ENCODE results near the gene PSMC3. TPM values are rescaled to one million over a fixed set of nuclear protein-coding genes. Genes with fewer than 3 reads are reported as not detected.

The PSMC3 gene
- total RNA-seq, 1 experiment from 2014 or later: 275 TPM

DNA sequence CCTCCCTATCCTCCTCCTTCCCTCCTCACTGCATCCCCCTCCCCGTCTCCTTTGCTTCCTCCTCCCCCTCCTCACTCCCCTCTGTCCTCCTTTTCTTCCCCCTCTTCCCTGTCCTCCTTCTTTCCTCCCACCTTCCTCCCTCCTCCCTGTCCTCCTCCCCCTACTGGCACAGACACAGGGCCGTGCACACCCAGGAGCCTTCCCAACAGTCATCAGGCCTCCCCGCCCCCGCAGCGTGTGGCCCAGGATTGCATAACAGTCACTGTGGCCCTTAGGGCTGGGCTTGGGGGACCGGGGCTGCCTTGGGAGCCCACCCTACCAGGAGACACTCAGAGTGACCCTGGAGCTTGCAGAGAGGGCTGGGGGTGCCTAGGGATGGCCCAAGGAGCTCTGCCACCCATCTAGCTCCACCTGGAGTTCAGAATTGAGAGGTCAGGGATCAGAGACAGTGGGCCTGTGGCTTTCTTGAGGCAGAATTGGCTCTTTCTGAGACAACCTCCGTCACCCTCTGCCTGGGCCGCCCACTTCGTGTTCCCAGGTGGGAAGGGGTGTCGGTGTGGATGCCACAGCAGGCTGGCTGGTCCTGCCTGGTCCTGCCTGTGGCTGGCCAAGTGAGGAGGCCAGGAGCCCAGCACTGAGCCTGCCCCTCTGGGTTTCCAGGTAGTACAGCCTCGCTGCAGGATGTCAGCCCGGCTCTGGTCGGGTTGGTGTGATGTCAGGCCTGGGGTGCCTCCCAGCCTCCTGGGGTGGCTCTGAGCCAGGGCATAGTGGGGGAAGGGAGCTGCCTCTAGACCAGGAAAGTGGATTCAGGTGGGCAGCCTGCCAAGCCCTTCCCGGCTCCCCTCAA, 49.5 kb downstream of the PSMC3 start:
- no peaks in the 10 kb centered on the region for H3K36me3 ChIP-seq (ENCODE audit: low read depth, low read length)
- no peak overlapping the region for H3K4me2 ChIP-seq (ENCODE audit: low read length)
- H4K20me1 ChIP-seq (ENCODE audit: low read length): no peaks in the 10 kb centered on the region
- peaks cover 9% of the 10 kb centered on the region; the same call in 1 of the 2 replicates for H3K4me1 ChIP-seq (ENCODE audit: insufficient read depth, low read length)
- H3K4me3 ChIP-seq (ENCODE audit: low read length): no peak overlapping the region
- no peak overlapping the region for H2AFZ ChIP-seq (ENCODE audit: low read length)
- H3F3A ChIP-seq (ENCODE audit: low read length, unreplicated experiment): no peaks in the 10 kb centered on the region
- H3K9ac ChIP-seq (ENCODE audit: low read length): no peak overlapping the region
- CTCF ChIA-PET: no interaction called here
- no peaks in the 10 kb centered on the region for H3K79me2 ChIP-seq (ENCODE audit: low read length)
- TF ChIP-seq, protein P1, sequence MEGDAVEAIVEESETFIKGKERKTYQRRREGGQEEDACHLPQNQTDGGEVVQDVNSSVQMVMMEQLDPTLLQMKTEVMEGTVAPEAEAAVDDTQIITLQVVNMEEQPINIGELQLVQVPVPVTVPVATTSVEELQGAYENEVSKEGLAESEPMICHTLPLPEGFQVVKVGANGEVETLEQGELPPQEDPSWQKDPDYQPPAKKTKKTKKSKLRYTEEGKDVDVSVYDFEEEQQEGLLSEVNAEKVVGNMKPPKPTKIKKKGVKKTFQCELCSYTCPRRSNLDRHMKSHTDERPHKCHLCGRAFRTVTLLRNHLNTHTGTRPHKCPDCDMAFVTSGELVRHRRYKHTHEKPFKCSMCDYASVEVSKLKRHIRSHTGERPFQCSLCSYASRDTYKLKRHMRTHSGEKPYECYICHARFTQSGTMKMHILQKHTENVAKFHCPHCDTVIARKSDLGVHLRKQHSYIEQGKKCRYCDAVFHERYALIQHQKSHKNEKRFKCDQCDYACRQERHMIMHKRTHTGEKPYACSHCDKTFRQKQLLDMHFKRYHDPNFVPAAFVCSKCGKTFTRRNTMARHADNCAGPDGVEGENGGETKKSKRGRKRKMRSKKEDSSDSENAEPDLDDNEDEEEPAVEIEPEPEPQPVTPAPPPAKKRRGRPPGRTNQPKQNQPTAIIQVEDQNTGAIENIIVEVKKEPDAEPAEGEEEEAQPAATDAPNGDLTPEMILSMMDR (conservative IDR thresholded peaks at IDR 0.05; ENCODE audit: low read depth, low read length): no peak
- no peak for TF ChIP-seq EZH2 (IDR thresholded peaks at IDR 0.05; ENCODE audit: low read length, unreplicated experiment)
- TF ChIP-seq EZH2phosphoT487 (IDR thresholded peaks at IDR 0.05; ENCODE audit: borderline replicate concordance, low read length): no peak
- POLR2A ChIA-PET (ENCODE audit: unreplicated experiment): no interaction called here
- DNase-seq (no peak), ATAC-seq (no peak)
- no TSS peak for BruUV-seq (replicated peaks)
- H3K9me2 ChIP-seq (replicated peaks; ENCODE audit: low read length): no peaks in the 10 kb centered on the region
- H3K27ac ChIP-seq (ENCODE audit: low read length): no peak overlapping the region
- H3K9me3 ChIP-seq (ENCODE audit: low read length): no peaks in the 10 kb centered on the region
- no peaks in the 10 kb centered on the region for H3K27me3 ChIP-seq (ENCODE audit: low read length)
- intact Hi-C loops (cut with micrococcal nuclease): no loop called here

DNA sequence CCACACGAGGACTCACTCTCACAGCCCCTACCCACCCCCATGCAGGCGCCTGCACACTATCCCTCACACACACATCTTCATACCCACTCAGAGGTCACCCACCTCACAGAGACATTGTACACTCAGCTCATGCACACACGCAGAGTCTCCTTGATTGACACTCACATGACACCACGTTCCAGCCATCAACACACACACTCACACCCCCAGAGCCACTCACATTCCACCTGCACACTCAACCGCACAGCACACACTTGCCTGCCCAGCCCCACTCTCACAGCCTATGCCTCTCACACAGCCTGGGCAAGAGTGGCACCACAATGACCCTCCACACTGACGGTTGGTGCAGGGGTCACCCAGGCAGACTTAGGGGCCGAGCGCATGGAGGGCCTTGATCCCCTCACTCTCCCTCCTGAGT, 50.1 kb downstream of the PSMC3 start:
- ATAC-seq (no peak), DNase-seq (no peak)
- Histone ChIP-seq H4K20me1 (ENCODE audit: low read length) (no peaks in the 10 kb centered on the region), H3K36me3 (ENCODE audit: low read depth, low read length) (no peaks in the 10 kb centered on the region), H2AFZ (ENCODE audit: low read length) (no peak overlapping the region), H3K27me3 (ENCODE audit: low read length) (no peaks in the 10 kb centered on the region), H3K4me3 (ENCODE audit: low read length) (no peak overlapping the region), H3K4me1 (ENCODE audit: insufficient read depth, low read length) (peaks cover 9% of the 10 kb centered on the region; the same call in 1 of the 2 replicates), H3K27ac (ENCODE audit: low read length) (no peak overlapping the region), H3K79me2 (ENCODE audit: low read length) (no peaks in the 10 kb centered on the region), H3K9ac (ENCODE audit: low read length) (no peak overlapping the region), H3F3A (ENCODE audit: low read length, unreplicated experiment) (no peaks in the 10 kb centered on the region), H3K4me2 (ENCODE audit: low read length) (no peak overlapping the region), H3K9me3 (ENCODE audit: low read length) (no peaks in the 10 kb centered on the region), H3K9me2 (replicated peaks; ENCODE audit: low read length) (no peaks in the 10 kb centered on the region)
- CTCF ChIA-PET: no interaction called here
- TF ChIP-seq EZH2phosphoT487 (IDR thresholded peaks at IDR 0.05; ENCODE audit: borderline replicate concordance, low read length): no peak
- TF ChIP-seq, protein P1 (conservative IDR thresholded peaks at IDR 0.05; ENCODE audit: low read depth, low read length): no peak
- TF ChIP-seq EZH2 (IDR thresholded peaks at IDR 0.05; ENCODE audit: low read length, unreplicated experiment): no peak
- intact Hi-C loops (cut with micrococcal nuclease): no loop called here
- POLR2A ChIA-PET (ENCODE audit: unreplicated experiment): no interaction called here
- BruUV-seq (replicated peaks): no TSS peak

DNA sequence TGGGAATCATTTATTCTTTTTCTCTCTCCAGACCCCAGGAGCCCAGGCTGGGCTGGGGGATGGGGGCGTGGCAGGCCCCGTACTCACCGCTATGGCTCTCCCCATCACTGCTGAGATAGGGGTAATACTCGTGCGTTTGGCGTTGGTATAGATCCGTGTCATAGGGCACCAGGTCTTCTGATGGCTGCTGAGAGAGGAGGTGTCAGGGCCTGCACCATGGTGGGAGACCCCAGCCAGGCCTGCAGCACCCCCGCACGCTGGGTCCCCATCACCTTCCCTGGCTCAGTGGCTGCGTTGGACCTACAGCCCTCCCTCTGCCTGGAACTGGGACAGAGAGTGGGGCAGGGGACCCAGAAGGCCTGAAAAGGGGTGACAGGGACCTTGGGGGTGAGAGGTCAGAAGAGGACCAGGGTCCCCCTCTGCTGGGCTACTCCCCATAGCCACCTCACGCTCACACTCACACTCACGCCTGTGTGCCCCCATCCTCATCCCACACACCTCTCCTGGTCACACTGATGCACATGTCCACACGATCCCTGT, 50.6 kb downstream of the PSMC3 start:
- H3K79me2 ChIP-seq (ENCODE audit: low read length): no peaks in the 10 kb centered on the region
- no peak overlapping the region for H3K27ac ChIP-seq (ENCODE audit: low read length)
- H2AFZ ChIP-seq (ENCODE audit: low read length): no peak overlapping the region
- no peak overlapping the region for H3K4me3 ChIP-seq (ENCODE audit: low read length)
- TF ChIP-seq, protein P1 (conservative IDR thresholded peaks at IDR 0.05; ENCODE audit: low read depth, low read length): no peak
- TF ChIP-seq EZH2 (IDR thresholded peaks at IDR 0.05; ENCODE audit: low read length, unreplicated experiment) (no peak), EZH2phosphoT487 (IDR thresholded peaks at IDR 0.05; ENCODE audit: borderline replicate concordance, low read length) (no peak)
- no peak overlapping the region for H3K9ac ChIP-seq (ENCODE audit: low read length)
- no peaks in the 10 kb centered on the region for H3K27me3 ChIP-seq (ENCODE audit: low read length)
- H3F3A ChIP-seq (ENCODE audit: low read length, unreplicated experiment): no peaks in the 10 kb centered on the region
- no peak for DNase-seq
- no peaks in the 10 kb centered on the region for H3K9me3 ChIP-seq (ENCODE audit: low read length)
- ChIA-PET POLR2A (ENCODE audit: unreplicated experiment) (no interaction called here), CTCF (no interaction called here)
- intact Hi-C loops (cut with micrococcal nuclease): no loop called here
- no peak for ATAC-seq
- no TSS peak for BruUV-seq (replicated peaks)
- no peaks in the 10 kb centered on the region for H3K36me3 ChIP-seq (ENCODE audit: low read depth, low read length)
- H3K4me2 ChIP-seq (ENCODE audit: low read length): no peak overlapping the region
- no peaks in the 10 kb centered on the region for H3K9me2 ChIP-seq (replicated peaks; ENCODE audit: low read length)
- H3K4me1 ChIP-seq (ENCODE audit: insufficient read depth, low read length): peaks cover 9% of the 10 kb centered on the region; the same call in 1 of the 2 replicates
- no peaks in the 10 kb centered on the region for H4K20me1 ChIP-seq (ENCODE audit: low read length)
